NCI-H1930 (cell line): Measurements from ENCODE around the gene PSMB2.

Source experiments
- DNase-seq, 2 experiments: peaks; one replicate each; lab custom pipeline; 2025; lab: John Stamatoyannopoulos, UW

Gene PSMB2

DNA sequence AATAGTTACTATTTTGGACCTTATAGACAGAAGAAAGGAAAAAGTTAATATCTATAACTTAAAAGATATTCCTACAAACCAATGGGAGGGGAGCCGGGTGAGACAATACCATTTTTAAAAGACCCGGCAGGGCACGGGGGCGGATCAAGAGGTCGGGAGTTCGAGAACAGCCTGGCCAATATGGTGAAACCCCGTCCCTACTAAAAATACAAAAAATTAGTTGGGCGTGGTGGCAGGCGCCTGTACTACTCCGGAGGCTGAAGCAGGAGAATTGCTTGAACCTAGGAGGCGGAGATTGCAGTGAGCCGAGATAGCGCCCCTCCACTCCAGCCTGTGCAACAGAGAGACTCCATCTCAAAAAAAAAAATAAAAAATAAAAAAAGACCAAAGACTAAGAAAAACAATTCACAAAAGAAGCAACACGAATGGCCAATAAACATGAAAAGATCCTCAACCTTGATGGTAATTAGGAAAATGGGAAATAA is 1.2 kb upstream of the PSMB2 start:
- DNase-seq: no peak

DNA sequence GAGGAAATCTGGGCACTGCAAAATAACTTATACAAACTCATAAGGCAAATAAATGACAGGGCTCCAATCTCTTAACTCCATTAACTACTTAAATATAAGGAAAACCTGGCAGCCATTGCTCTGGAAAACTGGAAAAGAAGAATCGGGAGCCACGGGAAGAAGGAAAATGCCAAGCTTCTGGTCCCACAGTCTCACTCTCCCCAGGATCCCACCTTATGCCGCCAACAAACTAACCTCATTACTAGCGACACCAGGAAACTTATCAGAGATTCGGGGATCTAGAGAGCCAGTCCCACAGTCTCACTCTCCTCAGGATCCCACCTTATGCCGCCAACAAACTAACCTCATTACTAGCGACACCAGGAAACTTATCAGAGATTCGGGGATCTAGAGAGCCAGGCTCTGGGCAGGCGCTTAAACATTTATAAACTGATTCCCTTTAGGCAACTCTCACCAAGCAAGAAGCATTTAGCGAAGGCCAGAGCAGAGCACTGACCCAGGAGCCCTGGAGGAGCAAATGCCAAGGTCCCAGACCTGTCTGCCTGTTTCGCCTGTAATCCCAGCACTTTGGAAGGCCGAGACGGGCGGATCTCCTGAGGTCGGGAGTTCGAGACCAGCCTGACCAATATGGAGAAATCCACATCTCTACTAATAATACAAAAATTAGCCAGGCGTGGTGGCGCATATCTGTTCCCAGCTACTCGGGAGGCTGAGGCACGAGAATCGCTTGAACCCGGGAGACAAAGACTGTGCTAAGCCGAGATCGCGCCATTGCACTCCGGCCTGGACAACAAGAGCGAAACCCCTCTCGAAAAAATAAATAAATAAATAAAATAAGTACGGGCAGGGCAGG is 720 bp downstream of the PSMB2 start:
- no peak for DNase-seq

DNA sequence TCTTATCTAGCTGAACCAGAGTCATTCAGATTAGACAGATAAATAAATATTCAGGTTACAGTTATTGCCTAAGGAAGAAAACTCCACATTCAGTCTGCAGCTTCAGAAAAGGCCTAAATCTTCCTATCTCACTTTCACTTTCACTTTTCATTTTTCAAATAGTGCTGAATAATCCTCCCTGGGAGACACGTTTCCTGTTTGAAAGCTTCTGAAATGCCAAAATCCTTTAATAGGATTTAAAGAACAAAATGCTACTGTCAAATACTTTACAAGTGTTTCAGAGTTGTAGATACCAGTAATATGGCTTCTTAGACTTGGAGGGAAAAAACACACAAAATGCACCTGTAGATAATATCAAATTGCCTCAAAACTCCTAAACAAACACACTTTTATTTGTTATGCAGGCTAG is 3.9 kb downstream of the PSMB2 start:
- DNase-seq: no peak

GRCh38 chr1:35633547-35633946 is 7.8 kb downstream of the PSMB2 start:
- no peak for DNase-seq

- no peak for DNase-seq
Measured at GRCh38 chr1:35631396-35631795, 9.9 kb downstream of the PSMB2 start.

DNA sequence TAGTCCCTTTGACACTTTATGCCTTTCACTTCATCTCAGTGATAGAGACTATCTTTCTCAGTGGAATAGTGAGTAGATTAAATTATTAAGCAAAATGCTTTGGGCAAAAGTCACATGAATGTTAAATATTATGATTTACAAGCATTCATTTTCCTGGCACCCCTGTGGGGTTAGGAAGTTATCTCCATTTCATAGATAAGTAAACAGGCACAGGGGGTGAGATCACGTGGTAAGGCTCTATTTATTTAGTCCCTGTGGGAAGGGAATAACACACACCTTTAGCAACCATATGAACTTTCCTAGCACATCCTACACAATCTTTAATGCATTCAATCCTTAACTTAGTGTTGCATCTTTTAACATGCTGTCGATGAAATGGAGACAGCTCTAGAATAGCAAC is 12.3 kb downstream of the PSMB2 start:
- no peak for DNase-seq

GRCh38 chr1:35623832-35624231 is 17.5 kb downstream of the PSMB2 start:
- DNase-seq: no peak

- no peak for DNase-seq
Measured at GRCh38 chr1:35622510-35623178, 18.7 kb downstream of the PSMB2 start.

GRCh38 chr1:35619237-35620121 is 21.8 kb downstream of the PSMB2 start:
- no peak for DNase-seq

DNA sequence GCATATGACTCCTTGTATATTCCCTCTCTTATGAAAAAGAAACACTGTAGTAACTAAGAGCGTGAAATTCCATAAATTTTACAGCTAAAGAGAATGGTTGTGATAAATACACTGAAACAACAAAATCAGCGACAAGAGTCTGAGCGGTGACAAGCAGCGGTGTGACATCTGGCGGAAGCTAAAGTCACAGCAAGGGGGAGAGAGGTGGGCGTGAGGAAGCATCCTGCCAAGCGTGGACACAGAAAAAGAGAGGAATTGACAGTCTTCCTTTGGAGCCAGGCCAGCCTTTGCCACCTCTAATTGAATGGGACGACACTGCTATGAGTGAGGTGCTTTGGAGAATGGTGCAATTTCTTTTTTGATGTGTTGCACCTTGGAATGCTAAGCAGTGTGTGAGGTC is 25.9 kb downstream of the PSMB2 start:
- no peak for DNase-seq

DNA sequence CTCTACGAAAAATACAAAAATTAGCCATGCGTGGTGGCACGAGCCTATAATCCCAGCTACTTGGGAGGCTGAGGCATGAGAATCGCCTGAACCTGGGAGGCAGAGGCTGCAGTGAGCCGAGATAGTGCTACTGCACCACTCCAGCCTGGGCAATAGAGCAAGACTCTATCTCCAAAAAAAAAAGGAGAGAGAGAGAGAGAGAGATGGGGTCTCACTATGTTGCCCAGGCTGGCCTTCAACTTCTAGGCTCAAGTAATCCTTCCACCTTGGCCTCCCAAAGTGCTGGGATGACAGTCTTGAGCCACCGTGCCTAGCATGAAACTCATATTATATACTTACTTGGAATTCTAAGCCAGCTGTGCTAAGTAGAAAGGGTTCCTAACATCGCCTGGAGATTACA is 29.7 kb downstream of the PSMB2 start:
- DNase-seq: no peak

- DNase-seq: no peak
Measured at GRCh38 chr1:35605867-35606182, 35.5 kb downstream of the PSMB2 start.

- DNase-seq: no peak
Measured at GRCh38 chr1:35605071-35605866, 36.1 kb downstream of the PSMB2 start.

- no peak for DNase-seq
Measured at GRCh38 chr1:35603941-35604340, 37.4 kb downstream of the PSMB2 start.

- DNase-seq: no peak
Measured at GRCh38 chr1:35603468-35603867, 37.9 kb downstream of the PSMB2 start.

- DNase-seq: no peak
Measured at GRCh38 chr1:35600593-35600992, 40.7 kb downstream of the PSMB2 start.

DNA sequence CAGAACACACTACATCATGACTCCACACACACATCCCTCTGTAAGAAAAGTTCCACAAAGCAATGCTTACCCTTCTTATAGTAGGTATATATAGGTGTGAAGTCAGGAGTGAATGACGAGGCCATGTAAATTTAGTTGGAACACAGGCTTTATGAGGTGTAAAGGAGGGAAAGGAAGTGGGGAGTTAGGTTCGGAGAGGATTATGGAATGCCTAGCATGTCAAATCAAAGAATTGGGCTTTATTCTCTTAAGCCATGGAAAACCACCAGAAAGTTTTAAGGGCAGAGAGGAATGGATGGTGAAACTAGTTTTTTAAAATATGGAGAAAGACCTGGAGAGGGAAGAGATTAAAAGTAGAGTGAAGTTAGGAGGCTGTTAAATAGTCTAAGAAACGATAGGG is 41.9 kb downstream of the PSMB2 start:
- DNase-seq: no peak

DNA sequence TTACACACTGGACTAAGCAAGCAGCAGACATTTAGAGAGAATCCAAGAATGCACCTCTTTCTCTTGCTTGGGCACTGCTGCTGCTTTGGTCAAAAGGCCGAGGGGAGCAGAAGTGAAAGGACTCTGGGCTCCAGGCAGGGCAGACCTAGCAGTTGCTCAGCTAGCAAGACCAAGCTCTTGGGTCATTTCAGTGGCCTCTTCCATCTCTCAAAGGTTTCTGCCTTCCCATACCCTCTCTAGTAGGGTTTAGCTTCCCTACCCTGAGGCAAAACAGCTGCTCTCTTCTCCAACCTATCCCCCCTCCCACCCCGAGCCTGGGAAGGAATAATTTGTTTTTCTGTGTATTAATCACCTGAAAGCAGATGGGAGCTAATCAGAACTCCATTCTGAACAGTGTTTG is 42.4 kb downstream of the PSMB2 start:
- DNase-seq: no peak

DNA sequence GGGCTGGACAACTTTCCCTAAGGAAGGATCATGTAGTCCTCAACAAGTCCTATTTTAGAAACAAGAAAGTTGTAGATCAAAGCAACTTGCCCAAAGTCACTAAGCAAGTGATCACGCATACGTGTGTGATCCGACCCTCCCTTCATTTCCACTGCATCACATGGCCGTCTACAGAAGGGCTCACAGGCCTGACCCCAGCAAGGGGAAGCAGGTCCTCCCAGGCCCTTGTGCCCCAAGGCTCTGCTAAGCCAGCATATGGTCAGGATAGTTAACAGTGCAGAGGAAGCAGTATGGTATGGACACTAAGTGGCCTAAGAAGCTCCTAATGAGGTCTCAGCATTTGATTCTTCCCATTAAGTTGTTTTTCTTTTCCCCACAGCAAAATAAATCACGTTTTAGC is 43.5 kb downstream of the PSMB2 start:
- no peak for DNase-seq

DNA sequence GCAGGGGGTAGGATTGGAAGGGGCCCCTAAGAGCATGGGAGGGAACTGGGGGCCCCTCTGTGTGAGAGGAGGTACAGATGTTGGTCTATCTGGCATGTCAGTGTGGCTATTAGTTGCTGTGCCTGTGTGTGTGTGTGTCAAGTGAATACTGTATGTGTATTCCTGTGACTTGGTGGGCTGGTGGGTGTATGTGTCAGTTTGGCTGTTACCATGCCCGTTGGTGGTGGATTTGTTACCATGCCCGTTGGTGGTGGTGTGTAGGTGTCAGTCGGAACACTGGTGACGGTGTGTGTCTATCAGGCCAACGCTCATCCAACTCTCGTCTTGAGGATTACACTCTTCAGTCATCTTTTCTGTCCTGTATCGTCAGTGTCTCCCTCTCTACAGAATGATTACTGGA is 45.6 kb downstream of the PSMB2 start:
- DNase-seq: no peak

- DNase-seq: no peak
Measured at GRCh38 chr1:35594005-35594760, 47.1 kb downstream of the PSMB2 start.
